H9 (cell line): Measurements from ENCODE around the gene ANGPTL8. TPM values are rescaled to one million over a fixed set of nuclear protein-coding genes. Genes with fewer than 3 reads are reported as not detected.

Experiments used
- DNase-seq: peaks from one replicate; pipeline ENCODE4 v3.0.0-alpha.2; 2017
- H2AFZ ChIP-seq: one replicate; pipeline ENCODE4 v1.6.1; 2013; ENCODE audit warnings: mild to moderate bottlenecking, low read length, control low read depth, moderate library complexity
- H2AK5ac ChIP-seq: 2 replicates; pipeline ENCODE4 v1.6.1; 2013; ENCODE audit warnings: low read length, control low read depth, mixed read lengths; ENCODE audit not compliant: insufficient read length
- H2BK120ac ChIP-seq: one replicate; pipeline ENCODE4 v1.6.1; 2013; ENCODE audit warnings: low read depth, mild to moderate bottlenecking, low read length, control low read depth, inconsistent platforms; ENCODE audit not compliant: poor library complexity, severe bottlenecking
- H2BK12ac ChIP-seq: 2 replicates; pipeline ENCODE4 v1.6.1; 2013; ENCODE audit warnings: low read length, control low read depth, mixed read lengths, low read depth; ENCODE audit not compliant: insufficient read length
- H2BK15ac ChIP-seq: 2 replicates; pipeline ENCODE4 v1.6.1; 2013; ENCODE audit warnings: low read depth, low read length, control low read depth
- H2BK20ac ChIP-seq: one replicate; pipeline ENCODE4 v1.6.1; 2013; ENCODE audit warnings: low read depth, mild to moderate bottlenecking, low read length, control low read depth, inconsistent platforms; ENCODE audit not compliant: poor library complexity, severe bottlenecking
- H2BK5ac ChIP-seq: 2 replicates; pipeline ENCODE4 v1.6.1; 2013; ENCODE audit warnings: low read length, control low read depth, mixed read lengths; ENCODE audit not compliant: insufficient read length
- H3K14ac ChIP-seq: 2 replicates; pipeline ENCODE4 v1.6.1; 2013; ENCODE audit warnings: low read length, control low read depth; ENCODE audit not compliant: insufficient read depth
- H3K18ac ChIP-seq: 2 replicates; pipeline ENCODE4 v1.6.1; 2013; ENCODE audit warnings: low read depth, mild to moderate bottlenecking, mixed read lengths, low read length, control low read depth; ENCODE audit not compliant: insufficient read length
- H3K23ac ChIP-seq: 2 replicates; pipeline ENCODE4 v1.6.1; 2013; ENCODE audit warnings: low read length, control low read depth, mixed read lengths, low read depth; ENCODE audit not compliant: insufficient read length
- H3K23me2 ChIP-seq: 2 replicates; pipeline ENCODE4 v1.6.1; 2013; ENCODE audit warnings: low read depth, mild to moderate bottlenecking, mixed read lengths, low read length, control low read depth; ENCODE audit not compliant: insufficient read length, poor library complexity, severe bottlenecking
- H3K27ac ChIP-seq: 2 replicates; pipeline ENCODE4 v1.5.1; 2013; ENCODE audit warnings: low read length, control low read depth, mixed read lengths, low read depth; ENCODE audit not compliant: insufficient read length
- H3K27me3 ChIP-seq: 2 replicates; pipeline ENCODE4 v1.6.1; 2013; ENCODE audit warnings: low read length, control low read depth, inconsistent platforms; ENCODE audit not compliant: insufficient read depth
- H3K4ac ChIP-seq: 2 replicates; pipeline ENCODE4 v1.6.1; 2013; ENCODE audit warnings: low read depth, mild to moderate bottlenecking, control low read depth, inconsistent platforms, low read length, moderate library complexity
- H3K4me1 ChIP-seq: 2 replicates; pipeline ENCODE4 v1.6.1; 2013; ENCODE audit warnings: low read length, control low read depth, inconsistent platforms; ENCODE audit not compliant: insufficient read depth
- H3K4me2 ChIP-seq: 2 replicates; pipeline ENCODE4 v1.6.1; 2013; ENCODE audit warnings: low read length, control low read depth, mixed read lengths; ENCODE audit not compliant: insufficient read length, insufficient read depth
- H3K56ac ChIP-seq: 2 replicates; pipeline ENCODE4 v1.6.1; 2013; ENCODE audit warnings: low read depth, mild to moderate bottlenecking, mixed read lengths, low read length, control low read depth; ENCODE audit not compliant: insufficient read length
- H3K79me1 ChIP-seq: 2 replicates; pipeline ENCODE4 v1.6.1; 2013; ENCODE audit warnings: low read depth, mild to moderate bottlenecking, moderate library complexity, low read length, control low read depth, inconsistent platforms; ENCODE audit not compliant: insufficient read depth, poor library complexity, severe bottlenecking
- H3K79me2 ChIP-seq: 2 replicates; pipeline ENCODE4 v1.6.1; 2013; ENCODE audit warnings: low read length, control low read depth, inconsistent platforms; ENCODE audit not compliant: insufficient read depth
- H3K9ac ChIP-seq: 2 replicates; pipeline ENCODE4 v1.6.1; 2013; ENCODE audit warnings: low read length, control low read depth, mixed read lengths; ENCODE audit not compliant: insufficient read length; ENCODE audit errors: extremely low read depth
- H3K9me3 ChIP-seq: one replicate; pipeline ENCODE4 v1.6.1; 2013; ENCODE audit warnings: low read depth, low read length, inconsistent platforms; ENCODE audit not compliant: control insufficient read depth
- H3T11ph ChIP-seq: one replicate; pipeline ENCODE4 v1.6.1; 2013; ENCODE audit warnings: mild to moderate bottlenecking, low read length, control low read depth, inconsistent platforms
- H4K20me1 ChIP-seq: one replicate; pipeline ENCODE4 v1.6.1; 2013; ENCODE audit not compliant: control insufficient read depth, insufficient read length, insufficient read depth
- H4K5ac ChIP-seq: 2 replicates; pipeline ENCODE4 v1.6.1; 2013; ENCODE audit warnings: low read depth, mild to moderate bottlenecking, mixed read lengths, low read length, control low read depth; ENCODE audit not compliant: insufficient read length
- H4K8ac ChIP-seq: replicated peaks from 2 replicates; pipeline ENCODE4 v1.6.1; 2013; ENCODE audit warnings: low read length, control low read depth, mixed read lengths, low read depth; ENCODE audit not compliant: insufficient read length
- H4K91ac ChIP-seq: 2 replicates; pipeline ENCODE4 v1.6.1; 2013; ENCODE audit warnings: low read depth, mild to moderate bottlenecking, moderate library complexity, mixed read lengths, low read length, control low read depth; ENCODE audit not compliant: insufficient read length
- H3K27ac Mint-ChIP-seq, 3 experiments: 2 replicates in 2 of 3; 3 replicates in 1 of 3; pipeline ENCODE4 v1.8.0; 2020 to 2021; ENCODE audit warnings: mixed read lengths in 3 of 3, mild to moderate bottlenecking in 1 of 3, moderate library complexity in 1 of 3
- H3K27me3 Mint-ChIP-seq: 2 replicates; pipeline ENCODE4 v1.8.0; 2021; ENCODE audit warnings: low read depth, mild to moderate bottlenecking, moderate library complexity, mixed read lengths
- H3K36me3 Mint-ChIP-seq, 3 experiments: 2 replicates in 2 of 3; 3 replicates in 1 of 3; pipeline ENCODE4 v1.8.0; 2020 to 2021; ENCODE audit warnings: low read depth in 3 of 3, mixed read lengths in 3 of 3; ENCODE audit not compliant: insufficient read depth in 1 of 3
- H3K4me1 Mint-ChIP-seq, 2 experiments: 2 replicates each; pipeline ENCODE4 v1.8.0; 2020; ENCODE audit warnings: mixed read lengths in 2 of 2
- H3K4me3 Mint-ChIP-seq, 2 experiments: 2 replicates in 1 of 2; 3 replicates in 1 of 2; pipeline ENCODE4 v1.8.0; 2020 to 2021; ENCODE audit warnings: mild to moderate bottlenecking in 2 of 2, mixed read lengths in 2 of 2, moderate library complexity in 1 of 2
- H3K9me3 Mint-ChIP-seq, 2 experiments: 2 replicates in 1 of 2; 3 replicates in 1 of 2; pipeline ENCODE4 v1.8.0; 2020; ENCODE audit warnings: mild to moderate bottlenecking in 2 of 2, mixed read lengths in 2 of 2, moderate library complexity in 1 of 2
- WGBS: extraction: QIAGEN DNeasy Blood & Tissue Kit; methylation state at CpG from one replicate; pipeline ENCODE4 v1.1.7; 2013; ENCODE audit warnings: missing lambda C conversion rate, low lambda C conversion rate, mixed read lengths; ENCODE audit not compliant: insufficient read length; ENCODE audit errors: extremely low coverage; 5-methylcytosine and 5-hydroxymethylcytosine counted together
- total RNA-seq: library from RNA; stranded (reverse); gene quantifications from 2 replicates; pipeline ENCODE4 v1.2.1, GENCODE V29; 2021
- TF ChIP-seq, protein P1 (sequence below): fragments of 200-600 bp; sonication (generic); conservative IDR thresholded peaks from 3 replicates; pipeline ENCODE4 v1.8.0; 2021; ENCODE audit warnings: antibody characterized with exemption, mild to moderate bottlenecking

ANGPTL8 gene
- total RNA-seq, 1 experiment from 2014 or later, result not detected

DNA sequence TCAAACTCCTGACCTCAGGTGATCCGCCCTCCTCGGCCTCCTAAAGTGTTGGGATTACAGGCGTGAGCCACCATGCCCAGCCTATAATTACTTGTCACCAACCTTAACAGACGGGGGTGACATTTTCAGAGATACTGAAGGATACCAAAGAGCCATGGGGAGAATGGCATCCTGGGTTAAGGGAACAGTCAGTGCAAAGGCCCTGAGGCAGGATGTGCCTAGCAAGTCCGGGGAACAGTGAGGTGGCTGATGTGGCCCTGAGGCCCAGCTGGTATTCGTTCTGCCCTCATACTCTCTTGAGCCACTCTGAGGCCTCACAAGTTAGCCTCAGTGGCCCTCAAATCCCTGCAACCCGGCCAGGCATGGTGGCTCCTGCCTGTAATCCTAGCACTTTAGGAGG is 15.0 kb upstream of the ANGPTL8 start:
- TF ChIP-seq, protein P1, sequence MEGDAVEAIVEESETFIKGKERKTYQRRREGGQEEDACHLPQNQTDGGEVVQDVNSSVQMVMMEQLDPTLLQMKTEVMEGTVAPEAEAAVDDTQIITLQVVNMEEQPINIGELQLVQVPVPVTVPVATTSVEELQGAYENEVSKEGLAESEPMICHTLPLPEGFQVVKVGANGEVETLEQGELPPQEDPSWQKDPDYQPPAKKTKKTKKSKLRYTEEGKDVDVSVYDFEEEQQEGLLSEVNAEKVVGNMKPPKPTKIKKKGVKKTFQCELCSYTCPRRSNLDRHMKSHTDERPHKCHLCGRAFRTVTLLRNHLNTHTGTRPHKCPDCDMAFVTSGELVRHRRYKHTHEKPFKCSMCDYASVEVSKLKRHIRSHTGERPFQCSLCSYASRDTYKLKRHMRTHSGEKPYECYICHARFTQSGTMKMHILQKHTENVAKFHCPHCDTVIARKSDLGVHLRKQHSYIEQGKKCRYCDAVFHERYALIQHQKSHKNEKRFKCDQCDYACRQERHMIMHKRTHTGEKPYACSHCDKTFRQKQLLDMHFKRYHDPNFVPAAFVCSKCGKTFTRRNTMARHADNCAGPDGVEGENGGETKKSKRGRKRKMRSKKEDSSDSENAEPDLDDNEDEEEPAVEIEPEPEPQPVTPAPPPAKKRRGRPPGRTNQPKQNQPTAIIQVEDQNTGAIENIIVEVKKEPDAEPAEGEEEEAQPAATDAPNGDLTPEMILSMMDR, result no peak
- DNase-seq, result no peak
- Histone ChIP-seq H3K4me2 (no peak overlapping the region), H4K5ac (no peak overlapping the region), H3K23me2 (no peaks in the 10 kb centered on the region), H3K23ac (no peak overlapping the region), H3K27me3 (no peaks in the 10 kb centered on the region), H3K79me1 (no peaks in the 10 kb centered on the region), H2BK5ac (no peak overlapping the region), H2BK12ac (no peak overlapping the region), H3K4ac (no peak overlapping the region), H3K9me3 (peaks cover 6% of the 10 kb centered on the region), H2BK120ac (no peak overlapping the region), H3K79me2 (no peaks in the 10 kb centered on the region), H3K27ac (no peak overlapping the region), H3T11ph (no peak overlapping the region), H2AFZ (no peak overlapping the region), H2BK20ac (no peak overlapping the region), H3K56ac (no peak overlapping the region), H4K8ac (no peak overlapping the region), H4K20me1 (no peaks in the 10 kb centered on the region), H3K4me1 (no peaks in the 10 kb centered on the region), H3K14ac (no peak overlapping the region), H3K9ac (no peak overlapping the region), H4K91ac (no peak overlapping the region), H2AK5ac (no peak overlapping the region), H3K18ac (no peak overlapping the region), H2BK15ac (no peak overlapping the region)
- Mint-ChIP-seq H3K27ac (no peak overlapping the region), H3K9me3 (peaks cover 16% of the 10 kb centered on the region in 2 experiments), H3K27me3 (no peaks in the 10 kb centered on the region), H3K4me3 (no peak overlapping the region), H3K4me1 (peaks cover 2 to 10% of the 10 kb centered on the region in 2 experiments; a peak in 3 of 4 replicates), H3K36me3 (peaks cover 31 to 55% (median 52%) of the 10 kb centered on the region in 3 experiments)
- no CpG with 5 or more reads among the region's 7 CpGs for WGBS
